ENCODE results near the gene ZNF26.
"Not testable (repeated sequence)": the region's sequence is repeated elsewhere in the genome, so short reads cannot be mapped to it uniquely, and the experiment has no call there.

Gene ZNF26

GRCh38 chr12:132956011-132956788, 30.0 kb upstream of the ZNF26 start, which contains the start of gene ZNF605:
ZNF605 (minus strand) TSS chr12:132956306; CDS start chr12:132945635, 10,671 bp downstream.
- DNase-seq, result peak; percentile 91 to 95 (median 92)

GRCh38 chr12:132961790-132962189, 24.4 kb upstream of the ZNF26 start:
- DNase-seq, result not testable (repeated sequence)

- DNase-seq, result peak in 1 of 3 donors; percentile 19
These were observed 22.2 kb upstream of the ZNF26 start for GRCh38 chr12:132963947-132964346.

- no peak for DNase-seq
These were observed 20.4 kb upstream of the ZNF26 start for GRCh38 chr12:132965796-132966195.

GRCh38 chr12:132966676-132967415, 19.3 kb upstream of the ZNF26 start:
- no peak for DNase-seq

GRCh38 chr12:132967736-132968135, 18.4 kb upstream of the ZNF26 start:
- DNase-seq, result no peak

- no peak for DNase-seq
These were observed 13.8 kb upstream of the ZNF26 start for GRCh38 chr12:132972374-132972773.

- DNase-seq, result peak in 2 of 3 donors; percentile 31 to 42
These were observed 9.3 kb upstream of the ZNF26 start for GRCh38 chr12:132976870-132977269.

- no peak for DNase-seq
These were observed 688 bp downstream of the ZNF26 start for GRCh38 chr12:132986885-132987225.

GRCh38 chr12:132998741-132999140, 12.6 kb downstream of the ZNF26 start:
- no peak for DNase-seq

GRCh38 chr12:133010657-133011297, 24.6 kb downstream of the ZNF26 start:
- no peak for DNase-seq

GRCh38 chr12:133023566-133023965, 37.4 kb downstream of the ZNF26 start:
- DNase-seq, result no peak

GRCh38 chr12:133026996-133027395, 40.8 kb downstream of the ZNF26 start:
- DNase-seq, result no peak

- peak; percentile 98 to 99 (median 99) for DNase-seq
These were observed 51.2 kb downstream of the ZNF26 start, which contains the start of gene ZNF84 for GRCh38 chr12:133037207-133038005. ZNF84 (plus strand) TSS chr12:133037509; CDS start chr12:133041468, 3,959 bp downstream.

GRCh38 chr12:133038118-133038709, 52.0 kb downstream of the ZNF26 start:
- peak in 1 of 3 donors; percentile 6 for DNase-seq

GRCh38 chr12:133046698-133047097, 60.5 kb downstream of the ZNF26 start:
- DNase-seq, result no peak

GRCh38 chr12:133057446-133057845, 71.3 kb downstream of the ZNF26 start:
- DNase-seq, result no peak

- peak in 1 of 3 donors; percentile 14 for DNase-seq
These were observed 72.3 kb downstream of the ZNF26 start for GRCh38 chr12:133058203-133059113.

- no peak for DNase-seq
These were observed 75.8 kb downstream of the ZNF26 start for GRCh38 chr12:133061954-133062353.

- DNase-seq, result no peak
These were observed 77.4 kb downstream of the ZNF26 start for GRCh38 chr12:133063556-133063955.

- DNase-seq, result no peak
These were observed 87.7 kb downstream of the ZNF26 start for GRCh38 chr12:133073836-133074235.
